Vagina (tissue), 2 donors: ENCODE measurements around the gene DGKG.

Experiments
- CTCF ChIP-seq, 3 experiments: fragments of 450-650 bp in 2 of 3; fragments of 200-600 bp in 1 of 3; sonication (generic) in 1 of 3; IDR thresholded peaks; one replicate each; pipeline ENCODE4 v1.5.1; 2017 to 2019; ENCODE audit warnings: antibody characterized with exemption in 3 of 3, mild to moderate bottlenecking in 2 of 3, moderate library complexity in 2 of 3
- POLR2A ChIP-seq, 2 donors: fragments of 450-650 bp; IDR thresholded peaks; one replicate each; pipeline ENCODE4 v1.6.1; 2017; ENCODE audit warnings: antibody characterized with exemption in 2 of 2, mild to moderate bottlenecking in 2 of 2, moderate library complexity in 2 of 2
- POLR2AphosphoS5 ChIP-seq, 2 donors: sonication (generic); formaldehyde crosslinking; IDR thresholded peaks; one replicate each; pipeline ENCODE4 v1.9.0; 2017; ENCODE audit warnings: antibody characterized with exemption in 2 of 2, mild to moderate bottlenecking in 2 of 2, low read depth in 1 of 2; ENCODE audit not compliant: insufficient read depth in 1 of 2

GRCh38 chr3:186217820-186218164 is 144.2 kb downstream of the DGKG start:
- no peak for TF ChIP-seq CTCF (IDR thresholded peaks at IDR 0.05)
- TF ChIP-seq POLR2A (IDR thresholded peaks at IDR 0.05), result no peak
- no peak for TF ChIP-seq POLR2AphosphoS5 (IDR thresholded peaks at IDR 0.05; ENCODE audit: insufficient read depth in 1 of 2, low read depth in 1 of 2)
